ENCODE data around the gene MYO5A.

DNA sequence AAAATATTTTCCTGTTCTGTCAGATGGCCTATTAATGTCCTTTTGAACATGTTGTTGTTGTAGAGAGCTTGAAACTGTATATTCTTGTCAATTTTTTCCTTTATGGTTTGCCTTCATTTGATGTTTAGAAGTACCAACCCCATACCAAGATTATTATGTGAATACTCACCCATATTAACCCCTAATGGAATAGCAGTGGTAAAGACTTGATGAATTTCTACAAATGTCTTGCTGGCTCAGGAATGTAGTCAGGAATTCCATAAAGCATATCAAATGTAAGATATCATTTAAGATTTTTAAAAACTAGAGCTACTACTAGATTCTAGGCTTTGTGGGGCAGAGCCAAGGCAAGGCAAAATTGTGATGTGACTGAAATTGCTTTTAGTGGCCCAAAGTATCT, 30.0 kb downstream of the MYO5A start:
- TF ChIP-seq SIN3A (IDR thresholded peaks at IDR 0.05; ENCODE audit: borderline replicate concordance, insufficient read depth, low read length) (no peak), POLR2AphosphoS5 (IDR thresholded peaks at IDR 0.05; ENCODE audit: low read depth, low read length) (no peak)
- TF ChIP-seq, protein P1, sequence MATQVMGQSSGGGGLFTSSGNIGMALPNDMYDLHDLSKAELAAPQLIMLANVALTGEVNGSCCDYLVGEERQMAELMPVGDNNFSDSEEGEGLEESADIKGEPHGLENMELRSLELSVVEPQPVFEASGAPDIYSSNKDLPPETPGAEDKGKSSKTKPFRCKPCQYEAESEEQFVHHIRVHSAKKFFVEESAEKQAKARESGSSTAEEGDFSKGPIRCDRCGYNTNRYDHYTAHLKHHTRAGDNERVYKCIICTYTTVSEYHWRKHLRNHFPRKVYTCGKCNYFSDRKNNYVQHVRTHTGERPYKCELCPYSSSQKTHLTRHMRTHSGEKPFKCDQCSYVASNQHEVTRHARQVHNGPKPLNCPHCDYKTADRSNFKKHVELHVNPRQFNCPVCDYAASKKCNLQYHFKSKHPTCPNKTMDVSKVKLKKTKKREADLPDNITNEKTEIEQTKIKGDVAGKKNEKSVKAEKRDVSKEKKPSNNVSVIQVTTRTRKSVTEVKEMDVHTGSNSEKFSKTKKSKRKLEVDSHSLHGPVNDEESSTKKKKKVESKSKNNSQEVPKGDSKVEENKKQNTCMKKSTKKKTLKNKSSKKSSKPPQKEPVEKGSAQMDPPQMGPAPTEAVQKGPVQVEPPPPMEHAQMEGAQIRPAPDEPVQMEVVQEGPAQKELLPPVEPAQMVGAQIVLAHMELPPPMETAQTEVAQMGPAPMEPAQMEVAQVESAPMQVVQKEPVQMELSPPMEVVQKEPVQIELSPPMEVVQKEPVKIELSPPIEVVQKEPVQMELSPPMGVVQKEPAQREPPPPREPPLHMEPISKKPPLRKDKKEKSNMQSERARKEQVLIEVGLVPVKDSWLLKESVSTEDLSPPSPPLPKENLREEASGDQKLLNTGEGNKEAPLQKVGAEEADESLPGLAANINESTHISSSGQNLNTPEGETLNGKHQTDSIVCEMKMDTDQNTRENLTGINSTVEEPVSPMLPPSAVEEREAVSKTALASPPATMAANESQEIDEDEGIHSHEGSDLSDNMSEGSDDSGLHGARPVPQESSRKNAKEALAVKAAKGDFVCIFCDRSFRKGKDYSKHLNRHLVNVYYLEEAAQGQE (IDR thresholded peaks at IDR 0.05; ENCODE audit: insufficient read depth in 1 of 2, low read depth in 2 of 2, low read length in 2 of 2), result no peak

Measured in PFSK-1 (cell line).